Measurements from ENCODE around the gene HAND2.

HAND2 gene

GRCh38 chr4:173525118-173526011 is 4.7 kb downstream of the HAND2 start:
- TF ChIP-seq SIN3A (IDR thresholded peaks at IDR 0.05; ENCODE audit: borderline replicate concordance, insufficient read depth, low read length) (no peak), FOXP2 (optimal IDR thresholded peaks at IDR 0.05; ENCODE audit: borderline replicate concordance, extremely low read depth, extremely low read length, insufficient read depth) (no peak), POLR2AphosphoS5 (IDR thresholded peaks at IDR 0.05; ENCODE audit: low read depth, low read length) (no peak), TAF1 (IDR thresholded peaks at IDR 0.05; ENCODE audit: borderline replicate concordance, insufficient read depth, low read length) (no peak), REST (IDR thresholded peaks at IDR 0.05; ENCODE audit: insufficient read depth in 1 of 2, low read depth in 2 of 2, low read length in 2 of 2) (no peak)

DNA sequence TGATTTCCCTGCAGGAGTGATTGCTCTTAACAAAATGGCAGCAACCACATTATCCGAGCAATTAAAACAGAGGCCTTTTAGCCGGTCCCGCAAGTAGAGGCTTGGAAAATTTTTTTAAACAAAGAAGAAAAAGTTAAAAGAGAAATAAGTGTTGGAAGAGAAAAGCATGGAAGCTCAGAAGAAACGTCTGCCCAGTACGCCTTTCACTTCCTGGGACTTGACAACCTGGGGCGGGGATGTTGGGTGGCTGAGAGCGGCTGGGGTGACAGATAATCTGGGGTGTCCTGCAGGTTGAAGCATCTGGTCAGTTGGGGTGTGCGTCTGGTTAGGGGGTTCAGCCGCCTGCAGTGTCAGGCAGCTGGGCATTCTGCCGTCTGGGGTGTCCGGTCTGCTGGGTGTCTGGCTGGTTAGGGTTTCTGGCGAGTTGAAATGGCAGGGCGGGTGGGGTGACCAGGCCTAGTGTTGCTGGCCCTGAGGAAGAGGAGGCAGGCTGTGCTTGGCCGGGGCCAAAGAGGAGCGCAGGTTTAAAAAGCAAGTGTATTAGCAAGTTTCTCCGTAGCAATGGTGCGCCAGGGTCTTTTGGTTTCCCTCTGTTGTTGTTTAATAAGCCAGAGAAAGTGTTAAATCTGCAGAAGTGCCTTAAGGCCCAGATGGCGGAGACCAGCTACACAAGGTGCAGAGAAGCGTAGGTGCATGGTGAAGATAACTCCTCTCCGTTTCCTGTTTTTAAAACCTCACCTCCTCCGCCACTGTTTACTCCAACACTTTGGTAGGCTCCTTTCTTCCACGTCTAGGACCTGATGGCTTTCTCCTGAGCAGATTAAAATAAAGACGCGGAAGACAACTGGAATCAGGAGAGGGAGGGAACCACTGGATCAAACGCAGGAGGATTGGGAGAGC is 5.6 kb downstream of the HAND2 start:
- no peak for TF ChIP-seq REST (IDR thresholded peaks at IDR 0.05; ENCODE audit: insufficient read depth in 1 of 2, low read depth in 2 of 2, low read length in 2 of 2)

GRCh38 chr4:173522951-173523395 is 7.1 kb downstream of the HAND2 start:
- no peak for TF ChIP-seq FOXP2 (optimal IDR thresholded peaks at IDR 0.05; ENCODE audit: borderline replicate concordance, extremely low read depth, extremely low read length, insufficient read depth)
- no peak for TF ChIP-seq REST (IDR thresholded peaks at IDR 0.05; ENCODE audit: insufficient read depth in 1 of 2, low read depth in 2 of 2, low read length in 2 of 2)
- TF ChIP-seq SIN3A (IDR thresholded peaks at IDR 0.05; ENCODE audit: borderline replicate concordance, insufficient read depth, low read length) = no peak
- TF ChIP-seq TAF1 (IDR thresholded peaks at IDR 0.05; ENCODE audit: borderline replicate concordance, insufficient read depth, low read length) = no peak
- TF ChIP-seq POLR2AphosphoS5 (IDR thresholded peaks at IDR 0.05; ENCODE audit: low read depth, low read length) = no peak

- no peak for TF ChIP-seq TAF1 (IDR thresholded peaks at IDR 0.05; ENCODE audit: borderline replicate concordance, insufficient read depth, low read length)
- peak; percentile 50 for TF ChIP-seq FOXP2 (optimal IDR thresholded peaks at IDR 0.05; ENCODE audit: borderline replicate concordance, extremely low read depth, extremely low read length, insufficient read depth)
Measured at GRCh38 chr4:173522160-173522950, 7.7 kb downstream of the HAND2 start.

GRCh38 chr4:173521467-173522159 is 8.4 kb downstream of the HAND2 start:
- no peak for TF ChIP-seq FOXP2 (optimal IDR thresholded peaks at IDR 0.05; ENCODE audit: borderline replicate concordance, extremely low read depth, extremely low read length, insufficient read depth)
- TF ChIP-seq POLR2AphosphoS5 (IDR thresholded peaks at IDR 0.05; ENCODE audit: low read depth, low read length) = no peak
- no peak for TF ChIP-seq REST (IDR thresholded peaks at IDR 0.05; ENCODE audit: insufficient read depth in 1 of 2, low read depth in 2 of 2, low read length in 2 of 2)
- TF ChIP-seq TAF1 (IDR thresholded peaks at IDR 0.05; ENCODE audit: borderline replicate concordance, insufficient read depth, low read length) = no peak
- TF ChIP-seq SIN3A (IDR thresholded peaks at IDR 0.05; ENCODE audit: borderline replicate concordance, insufficient read depth, low read length) = no peak

Data from PFSK-1 (cell line).